ENCODE measurements around the gene TUSC2.
A peak's percentile ranks its signal among the peaks of the same experiment; 100 is the strongest.

TUSC2 gene

GRCh38 chr3:50298836-50299637 is 29.0 kb downstream of the TUSC2 start, which contains the start of the genes HYAL3 and NAA80:
TSS of gene HYAL3 (minus strand) at chr3:50299405. CDS start at chr3:50295602, 3,803 bp downstream.
TSS of gene NAA80 (minus strand) at chr3:50299405. CDS start at chr3:50297463, 1,942 bp downstream.
- ATAC-seq (replicated peaks; ENCODE audit: extremely low read depth, poor library complexity, severe bottlenecking) (peak; percentile 86), DNase-seq (ENCODE audit: low spot score in 2 of 2) (peak; percentile 99 to 100)
- no peaks in the 10 kb centered on the region for H3K27me3 Mint-ChIP-seq
- H3K4me3 Mint-ChIP-seq = peak within 1 kb of the TSS; percentile 92
- peak within 1 kb of the TSS; percentile 96 for H3K27ac Mint-ChIP-seq (ENCODE audit: low read depth)
- H3K9me3 Mint-ChIP-seq = no peaks in the 10 kb centered on the region
- H3K4me1 Mint-ChIP-seq = peaks cover 26% of the 10 kb centered on the region
- peaks cover 2% of the 10 kb centered on the region for H3K36me3 Mint-ChIP-seq (ENCODE audit: insufficient read depth)

- no peaks in the 10 kb centered on the region for H3K9me3 Mint-ChIP-seq
- H3K36me3 Mint-ChIP-seq (ENCODE audit: insufficient read depth) = peaks cover 2% of the 10 kb centered on the region
- H3K4me3 Mint-ChIP-seq = peak overlapping the region; percentile 92
- peaks cover 28% of the 10 kb centered on the region for H3K4me1 Mint-ChIP-seq
- peak overlapping the region; percentile 96 for H3K27ac Mint-ChIP-seq (ENCODE audit: low read depth)
- ATAC-seq (replicated peaks; ENCODE audit: extremely low read depth, poor library complexity, severe bottlenecking) (no peak), DNase-seq (ENCODE audit: low spot score in 2 of 2) (no peak)
- no peaks in the 10 kb centered on the region for H3K27me3 Mint-ChIP-seq
These were observed 29.9 kb downstream of the TUSC2 start for GRCh38 chr3:50297896-50298725.

DNA sequence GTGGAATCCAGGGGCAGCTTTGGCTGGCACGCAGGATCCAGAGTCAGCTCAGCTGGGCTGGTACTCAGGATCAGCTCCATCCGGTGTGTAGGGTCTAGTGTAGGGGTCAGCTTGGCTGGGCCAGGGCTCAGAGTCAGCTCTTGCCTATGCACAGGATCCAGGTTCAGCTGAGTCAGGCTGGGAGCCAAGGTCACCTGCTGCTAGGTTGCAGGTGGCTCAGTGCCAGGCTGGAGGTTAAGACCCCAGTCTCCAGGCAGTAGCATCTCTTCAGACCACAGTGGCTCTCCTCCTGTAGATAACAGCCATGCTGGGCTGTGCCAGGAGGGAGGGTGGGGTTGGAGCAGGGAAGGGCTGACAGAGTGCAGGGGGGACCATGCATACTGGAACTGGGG is 30.6 kb downstream of the TUSC2 start:
- DNase-seq (ENCODE audit: low spot score in 2 of 2) (no peak), ATAC-seq (replicated peaks; ENCODE audit: extremely low read depth, poor library complexity, severe bottlenecking) (no peak)
- Mint-ChIP-seq H3K9me3 (no peaks in the 10 kb centered on the region), H3K27me3 (no peaks in the 10 kb centered on the region), H3K4me3 (no peak overlapping the region), H3K36me3 (ENCODE audit: insufficient read depth) (peaks cover 5% of the 10 kb centered on the region), H3K27ac (ENCODE audit: low read depth) (no peak overlapping the region), H3K4me1 (peaks cover 31% of the 10 kb centered on the region)

- peaks cover 6% of the 10 kb centered on the region for H3K36me3 Mint-ChIP-seq (ENCODE audit: insufficient read depth)
- H3K4me1 Mint-ChIP-seq = peaks cover 33% of the 10 kb centered on the region
- no peaks in the 10 kb centered on the region for H3K27me3 Mint-ChIP-seq
- DNase-seq (ENCODE audit: low spot score in 2 of 2) (no peak), ATAC-seq (replicated peaks; ENCODE audit: extremely low read depth, poor library complexity, severe bottlenecking) (no peak)
- no peak overlapping the region for H3K27ac Mint-ChIP-seq (ENCODE audit: low read depth)
- no peaks in the 10 kb centered on the region for H3K9me3 Mint-ChIP-seq
- no peak overlapping the region for H3K4me3 Mint-ChIP-seq
These were observed 31.2 kb downstream of the TUSC2 start for GRCh38 chr3:50296721-50297383.

DNA sequence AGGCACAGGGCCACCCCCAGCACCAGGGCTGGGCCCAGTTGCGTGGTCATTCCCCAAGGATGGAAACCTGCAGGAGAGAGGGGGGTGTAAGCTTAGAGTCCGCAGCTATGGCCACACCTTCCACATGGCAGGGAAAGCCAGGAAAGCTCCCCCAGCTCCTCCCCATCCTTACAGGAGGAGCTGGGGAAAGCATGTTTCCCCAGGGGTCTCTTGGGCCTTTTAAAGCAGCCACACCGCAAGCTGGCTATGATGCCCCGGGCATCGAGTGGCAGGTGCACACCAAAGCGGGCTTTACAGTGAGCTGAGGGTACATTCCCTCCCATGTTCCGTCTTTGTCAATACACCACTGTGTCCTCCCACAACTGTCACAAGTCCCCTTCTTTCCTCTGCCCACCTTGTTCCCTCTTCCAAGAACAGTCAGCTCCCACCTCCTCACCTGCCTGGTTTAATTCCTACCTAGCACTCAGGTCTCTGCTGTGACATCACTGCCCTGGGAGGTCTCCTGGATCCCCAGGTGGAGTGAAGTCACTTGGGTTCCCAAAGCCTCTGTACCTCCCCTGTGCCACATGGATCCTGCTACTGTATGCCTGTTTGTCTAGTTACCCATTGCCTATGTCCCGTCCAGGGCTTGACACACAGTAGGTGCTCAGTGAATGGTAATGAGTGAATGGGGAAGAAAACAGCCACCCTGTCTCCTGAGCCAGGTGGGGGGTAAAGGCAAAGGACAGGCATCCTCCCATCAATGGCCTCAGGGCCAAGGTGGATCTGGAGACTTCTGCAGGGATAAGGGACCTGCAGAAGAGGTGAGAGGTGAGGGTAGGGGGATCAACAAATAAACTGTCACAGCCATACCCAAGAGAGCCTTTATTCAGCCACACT is 32.2 kb downstream of the TUSC2 start:
- peaks cover 40% of the 10 kb centered on the region for H3K4me1 Mint-ChIP-seq
- H3K27me3 Mint-ChIP-seq = no peaks in the 10 kb centered on the region
- ATAC-seq (replicated peaks; ENCODE audit: extremely low read depth, poor library complexity, severe bottlenecking) (no peak), DNase-seq (ENCODE audit: low spot score in 2 of 2) (no peak)
- peaks cover 6% of the 10 kb centered on the region for H3K36me3 Mint-ChIP-seq (ENCODE audit: insufficient read depth)
- no peaks in the 10 kb centered on the region for H3K9me3 Mint-ChIP-seq
- no peak overlapping the region for H3K27ac Mint-ChIP-seq (ENCODE audit: low read depth)
- no peak overlapping the region for H3K4me3 Mint-ChIP-seq

DNA sequence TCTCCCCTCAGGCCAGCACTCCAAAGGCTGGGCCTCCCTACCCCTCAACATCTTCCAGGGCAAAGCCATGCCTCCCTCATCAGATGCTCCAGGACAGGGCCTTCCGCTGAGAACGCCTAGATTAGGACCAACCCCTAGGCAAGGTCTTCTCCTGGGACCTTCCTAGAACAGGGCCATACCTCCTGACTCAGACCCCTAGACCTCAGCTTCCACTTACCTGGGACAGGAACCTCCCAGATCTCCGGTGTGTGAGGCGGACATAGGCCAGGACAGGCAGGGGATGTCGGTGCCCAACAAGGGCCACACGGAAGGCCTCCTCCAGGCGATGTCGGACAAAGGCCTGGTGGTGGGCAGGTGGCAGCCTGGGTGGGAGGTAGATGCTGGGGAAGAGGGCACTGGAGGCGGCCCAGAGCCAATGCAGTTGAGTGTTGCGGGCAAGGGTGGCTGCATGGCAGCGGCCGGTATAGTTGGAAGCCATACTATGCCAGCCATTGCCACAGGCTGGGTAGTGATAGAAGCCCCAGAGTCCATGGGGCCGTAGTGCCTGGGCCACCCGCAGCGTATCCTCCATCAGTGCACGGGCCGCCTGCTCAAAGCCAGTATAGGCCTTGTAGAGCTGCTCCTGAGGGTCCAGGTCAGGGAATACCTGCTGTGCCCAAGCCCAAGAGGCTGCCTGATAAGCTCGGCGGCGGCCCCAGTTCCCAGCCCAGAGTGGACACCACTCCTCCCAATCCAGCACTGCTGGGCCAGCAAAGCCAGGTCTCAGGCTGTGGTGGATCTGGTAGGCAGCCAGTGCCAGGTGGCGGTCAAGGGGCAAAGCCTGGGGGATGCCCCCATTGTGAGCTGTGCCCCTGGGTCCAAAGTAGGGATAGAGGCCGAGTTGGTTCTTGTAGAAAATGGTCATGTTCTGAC is 33.3 kb downstream of the TUSC2 start:
- Mint-ChIP-seq H3K9me3 (no peaks in the 10 kb centered on the region), H3K27me3 (no peaks in the 10 kb centered on the region), H3K36me3 (ENCODE audit: insufficient read depth) (peaks cover 6% of the 10 kb centered on the region), H3K4me3 (no peak overlapping the region), H3K27ac (ENCODE audit: low read depth) (no peak overlapping the region), H3K4me1 (peaks cover 32% of the 10 kb centered on the region)
- DNase-seq (ENCODE audit: low spot score in 2 of 2) (no peak), ATAC-seq (replicated peaks; ENCODE audit: extremely low read depth, poor library complexity, severe bottlenecking) (no peak)

- Mint-ChIP-seq H3K4me3 (no peak overlapping the region), H3K36me3 (ENCODE audit: insufficient read depth) (peaks cover 4% of the 10 kb centered on the region), H3K4me1 (peaks cover 27% of the 10 kb centered on the region), H3K9me3 (no peaks in the 10 kb centered on the region), H3K27ac (ENCODE audit: low read depth) (no peak overlapping the region), H3K27me3 (no peaks in the 10 kb centered on the region)
- DNase-seq (ENCODE audit: low spot score in 2 of 2) (no peak), ATAC-seq (replicated peaks; ENCODE audit: extremely low read depth, poor library complexity, severe bottlenecking) (no peak)
These were observed 33.9 kb downstream of the TUSC2 start for GRCh38 chr3:50294089-50294488.

- no peaks in the 10 kb centered on the region for H3K27me3 Mint-ChIP-seq
- H3K4me3 Mint-ChIP-seq = peak overlapping the region; percentile 86
- no peak for ATAC-seq (replicated peaks; ENCODE audit: extremely low read depth, poor library complexity, severe bottlenecking)
- H3K9me3 Mint-ChIP-seq = no peaks in the 10 kb centered on the region
- H3K36me3 Mint-ChIP-seq (ENCODE audit: insufficient read depth) = peaks cover 5% of the 10 kb centered on the region
- peak overlapping the region; percentile 95 for H3K27ac Mint-ChIP-seq (ENCODE audit: low read depth)
- DNase-seq (ENCODE audit: low spot score in 2 of 2) = no peak
- H3K4me1 Mint-ChIP-seq = peaks cover 21% of the 10 kb centered on the region
These were observed 34.8 kb downstream of the TUSC2 start for GRCh38 chr3:50293079-50293801.

DNA sequence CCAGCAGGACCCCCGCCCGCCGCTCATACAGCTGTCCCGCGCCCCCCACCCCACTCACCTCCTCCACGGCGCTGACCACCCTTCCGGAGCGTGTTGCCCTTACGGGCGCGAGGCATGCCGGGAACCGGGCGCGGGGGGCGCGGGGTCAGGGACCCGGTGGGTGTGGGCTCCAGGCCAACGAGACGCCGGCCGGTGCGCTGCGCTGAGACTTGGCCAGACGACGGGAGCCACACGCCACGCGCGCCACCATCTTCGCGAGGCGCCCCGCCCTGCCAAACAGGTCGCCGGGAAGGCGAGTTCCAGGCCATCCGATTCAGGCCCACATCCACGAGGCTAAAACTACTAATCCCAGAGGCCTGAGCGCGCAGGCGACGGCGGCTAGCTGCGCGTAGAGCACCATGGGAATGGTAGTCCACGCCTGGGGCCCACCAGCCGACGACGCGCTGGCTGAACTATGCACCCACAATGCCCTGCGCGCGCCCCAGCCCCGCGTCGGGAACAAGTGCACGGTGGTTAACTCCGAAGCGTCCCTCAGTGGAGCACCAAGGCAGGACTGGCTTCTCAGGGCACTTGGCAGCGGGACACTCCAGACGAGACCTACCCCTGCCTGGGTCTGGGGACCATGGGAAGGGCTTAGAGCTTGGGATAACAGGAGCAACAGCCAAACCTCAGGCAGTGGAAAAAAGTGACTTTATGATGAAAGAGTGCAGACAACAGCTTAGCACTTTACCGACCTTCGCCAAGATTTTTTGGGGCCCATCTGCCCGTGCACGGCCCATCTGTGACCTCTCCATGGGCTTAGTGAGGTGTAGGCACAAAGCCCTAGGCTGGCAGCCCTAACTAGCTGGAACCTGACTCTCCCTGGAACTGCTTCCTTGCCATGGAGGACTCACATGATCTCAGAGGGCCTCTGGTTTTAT is 35.6 kb downstream of the TUSC2 start, which contains the start of gene IFRD2:
Gene IFRD2 (minus strand): TSS at position 271 of the 920 bp plus-strand sequence. CDS start 155 bp downstream, at position 116.
- peak within 1 kb of the TSS; percentile 95 for H3K27ac Mint-ChIP-seq (ENCODE audit: low read depth)
- peak; percentile 100 for ATAC-seq (replicated peaks; ENCODE audit: extremely low read depth, poor library complexity, severe bottlenecking)

GRCh38 chr3:50290161-50290641 is 37.8 kb downstream of the TUSC2 start:
- Mint-ChIP-seq H3K36me3 (ENCODE audit: insufficient read depth) (peaks cover 13% of the 10 kb centered on the region), H3K27ac (ENCODE audit: low read depth) (no peak overlapping the region), H3K27me3 (no peaks in the 10 kb centered on the region), H3K9me3 (no peaks in the 10 kb centered on the region), H3K4me3 (no peak overlapping the region), H3K4me1 (peaks cover 18% of the 10 kb centered on the region)
- no peak for ATAC-seq (replicated peaks; ENCODE audit: extremely low read depth, poor library complexity, severe bottlenecking)
- DNase-seq (ENCODE audit: low spot score in 2 of 2) = no peak

More for the DNA sequence above, 35.6 kb downstream of the TUSC2 start, which contains the start of gene IFRD2:
- peaks cover 18% of the 10 kb centered on the region for H3K4me1 Mint-ChIP-seq
- DNase-seq (ENCODE audit: low spot score in 2 of 2) = peak; percentile 84 to 93
- no peaks in the 10 kb centered on the region for H3K27me3 Mint-ChIP-seq
- peak within 1 kb of the TSS; percentile 86 for H3K4me3 Mint-ChIP-seq
- no peaks in the 10 kb centered on the region for H3K9me3 Mint-ChIP-seq
- peaks cover 8% of the 10 kb centered on the region for H3K36me3 Mint-ChIP-seq (ENCODE audit: insufficient read depth)
